Immature natural killer cell (primary cell): ENCODE results near the gene ACOX1. TPM values are rescaled to one million over a fixed set of nuclear protein-coding genes. Genes with fewer than 3 reads are reported as not detected.

Experiments
- DNase-seq, 3 donors: peaks; one replicate each; pipeline ENCODE4 v3.0.0; 2022; ENCODE audit warnings: mixed read lengths in 1 of 3
- H3K27ac Mint-ChIP-seq, 6 donors: one replicate each; pipeline ENCODE4 v1.8.0; 2020; ENCODE audit warnings: mixed read lengths in 6 of 6, mild to moderate bottlenecking in 5 of 6, inconsistent platforms in 4 of 6, moderate library complexity in 3 of 6
- H3K27me3 Mint-ChIP-seq, 3 donors: one replicate each; pipeline ENCODE4 v1.8.0; 2020 to 2021; ENCODE audit warnings: low read depth in 3 of 3, mild to moderate bottlenecking in 3 of 3, mixed read lengths in 3 of 3, moderate library complexity in 3 of 3, inconsistent platforms in 1 of 3
- H3K36me3 Mint-ChIP-seq, 3 donors: one replicate each; pipeline ENCODE4 v1.8.0; 2020; ENCODE audit warnings: mixed read lengths in 3 of 3, inconsistent platforms in 2 of 3, mild to moderate bottlenecking in 2 of 3
- H3K4me1 Mint-ChIP-seq, 2 donors: one replicate each; pipeline ENCODE4 v1.8.0; 2020; ENCODE audit warnings: inconsistent platforms in 2 of 2, mild to moderate bottlenecking in 2 of 2, mixed read lengths in 2 of 2, moderate library complexity in 1 of 2
- H3K4me3 Mint-ChIP-seq, 5 donors: one replicate each; pipeline ENCODE4 v1.8.0; 2020; ENCODE audit warnings: mild to moderate bottlenecking in 5 of 5, mixed read lengths in 5 of 5, inconsistent platforms in 3 of 5, moderate library complexity in 3 of 5
- H3K9me3 Mint-ChIP-seq, 6 donors: one replicate each; pipeline ENCODE4 v1.8.0; 2020; ENCODE audit warnings: mild to moderate bottlenecking in 6 of 6, mixed read lengths in 6 of 6, inconsistent platforms in 4 of 6, moderate library complexity in 3 of 6
- polyA plus RNA-seq, 3 donors: library from polyadenylated mRNA; unstranded; fragments of 300-500 nt; fragmentation: Illumina TruSeq; gene quantifications; one replicate each; pipeline ENCODE4 v1.2.3, GENCODE V29; 2021

The ACOX1 gene
- polyA plus RNA-seq, 3 donors from 2014 or later = 16.1 to 23.9 (median 19.1) TPM

DNA sequence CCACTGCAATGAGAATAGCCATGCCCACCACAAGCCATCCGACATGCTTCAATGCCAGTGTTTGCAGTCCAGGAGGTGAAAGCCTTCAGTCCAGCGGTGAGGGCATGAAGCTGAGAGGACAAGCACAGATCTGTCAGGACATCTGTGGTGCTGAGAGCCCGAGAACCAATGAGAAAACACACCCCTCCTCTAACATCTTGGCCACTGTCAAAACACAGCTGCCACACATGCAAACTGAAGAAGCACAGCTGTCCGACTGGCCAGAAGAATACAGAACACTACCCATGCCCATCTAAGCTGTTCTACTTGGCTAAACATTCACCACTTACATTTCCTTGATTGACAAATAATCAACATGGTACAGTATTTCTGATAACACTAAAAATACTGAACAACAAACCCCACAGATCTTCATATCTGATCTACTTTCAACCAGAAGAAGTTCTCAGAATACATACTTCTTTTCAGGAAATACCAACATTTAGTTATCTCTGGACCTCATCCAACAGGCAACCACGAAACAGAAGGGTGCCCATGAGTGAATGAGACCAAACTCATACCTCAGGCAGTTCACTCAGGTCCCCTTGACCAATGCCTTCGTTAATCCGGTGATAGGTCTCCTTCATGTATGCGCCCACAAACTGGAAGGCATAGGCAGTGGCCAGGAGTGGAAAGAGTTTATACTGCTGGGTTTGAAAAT, 28.0 kb downstream of the ACOX1 start:
- DNase-seq = no peak
- no peaks in the 10 kb centered on the region for H3K9me3 Mint-ChIP-seq
- no peak overlapping the region for H3K4me3 Mint-ChIP-seq
- H3K27me3 Mint-ChIP-seq = peaks cover 0 to 6% (median 0%) of the 10 kb centered on the region in 3 donors
- H3K27ac Mint-ChIP-seq = no peak overlapping the region
- H3K36me3 Mint-ChIP-seq = peaks cover 16 to 45% (median 24%) of the 10 kb centered on the region in 3 donors
- no peaks in the 10 kb centered on the region for H3K4me1 Mint-ChIP-seq

DNA sequence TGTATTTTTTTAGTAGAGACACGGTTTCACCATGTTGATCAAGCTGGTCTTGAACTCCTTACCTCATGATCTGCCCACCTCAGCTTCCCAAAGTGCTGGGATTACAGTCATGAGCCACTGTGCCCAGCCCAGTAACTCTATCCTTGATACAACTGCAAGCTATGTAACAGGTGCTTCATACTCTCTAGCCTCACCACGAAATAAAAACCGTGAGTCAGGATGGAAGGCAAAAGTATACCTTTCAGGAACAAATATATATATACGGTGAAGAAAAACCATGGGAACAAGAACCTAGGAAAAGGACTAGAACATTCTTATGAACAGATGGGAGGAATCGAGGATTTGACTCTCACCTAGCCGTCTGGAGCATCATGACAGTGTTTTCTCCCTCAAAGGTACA, 28.5 kb downstream of the ACOX1 start:
- Mint-ChIP-seq H3K27me3 (peaks cover 0 to 7% (median 0%) of the 10 kb centered on the region in 3 donors), H3K36me3 (peaks cover 16 to 41% (median 23%) of the 10 kb centered on the region in 3 donors), H3K27ac (no peak overlapping the region)

DNA sequence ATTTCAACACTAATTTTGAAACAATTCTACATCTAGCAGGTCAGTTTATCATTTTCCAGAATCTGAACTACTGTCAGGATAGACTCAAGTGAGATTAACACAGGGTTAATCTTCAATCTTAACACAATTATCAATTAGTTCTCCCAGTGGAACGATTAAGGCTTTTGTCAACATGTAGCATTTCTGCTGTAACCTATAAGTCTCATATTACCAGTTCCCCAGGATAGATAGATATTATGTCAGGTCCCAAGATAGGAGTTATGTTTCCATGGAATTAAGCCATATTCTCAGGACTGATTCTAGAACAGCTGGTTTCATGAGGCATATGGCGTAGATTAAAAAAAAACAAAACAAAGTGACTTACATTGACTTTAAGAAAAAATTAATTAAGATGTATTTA, 33.8 kb downstream of the ACOX1 start:
- peaks cover 0 to 7% (median 2%) of the 10 kb centered on the region in 3 donors for H3K27me3 Mint-ChIP-seq
- H3K27ac Mint-ChIP-seq = peak overlapping the region in 1 of 6 donors; percentile 12
- peaks cover 6 to 18% (median 9%) of the 10 kb centered on the region in 3 donors for H3K36me3 Mint-ChIP-seq
- H3K9me3 Mint-ChIP-seq = no peaks in the 10 kb centered on the region
- no peak overlapping the region for H3K4me3 Mint-ChIP-seq
- H3K4me1 Mint-ChIP-seq = peaks cover 12 to 15% of the 10 kb centered on the region in 2 donors
- no peak for DNase-seq

More for the DNA sequence above, 28.5 kb downstream of the ACOX1 start:
- DNase-seq = no peak
- H3K4me1 Mint-ChIP-seq = no peaks in the 10 kb centered on the region
- no peak overlapping the region for H3K4me3 Mint-ChIP-seq
- H3K9me3 Mint-ChIP-seq = no peaks in the 10 kb centered on the region

DNA sequence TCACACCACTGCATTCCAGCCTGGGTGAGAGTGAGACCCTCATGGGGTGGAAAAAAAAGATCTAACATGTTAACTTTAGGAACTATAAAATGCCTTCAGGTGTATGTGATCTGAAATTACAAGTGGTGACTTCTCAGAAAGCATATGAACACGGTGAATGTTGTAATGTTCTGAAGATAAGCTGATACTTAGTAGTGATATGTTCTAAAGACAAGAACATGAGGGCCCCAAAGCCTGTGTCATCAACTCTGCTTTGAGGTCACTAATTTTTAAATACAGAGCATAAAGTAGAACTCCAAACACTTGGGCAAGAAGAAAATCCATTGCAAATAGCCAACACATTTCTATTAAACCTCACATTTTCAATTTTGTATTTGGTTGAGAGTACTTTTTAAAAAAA, 35.5 kb downstream of the ACOX1 start:
- no peak for DNase-seq
- H3K27ac Mint-ChIP-seq = no peak overlapping the region
- peaks cover 3 to 10% (median 5%) of the 10 kb centered on the region in 3 donors for H3K36me3 Mint-ChIP-seq
- H3K4me1 Mint-ChIP-seq = peaks cover 13 to 16% of the 10 kb centered on the region in 2 donors
- no peak overlapping the region for H3K4me3 Mint-ChIP-seq
- no peaks in the 10 kb centered on the region for H3K9me3 Mint-ChIP-seq
- peaks cover 0 to 9% (median 2%) of the 10 kb centered on the region in 3 donors for H3K27me3 Mint-ChIP-seq

DNA sequence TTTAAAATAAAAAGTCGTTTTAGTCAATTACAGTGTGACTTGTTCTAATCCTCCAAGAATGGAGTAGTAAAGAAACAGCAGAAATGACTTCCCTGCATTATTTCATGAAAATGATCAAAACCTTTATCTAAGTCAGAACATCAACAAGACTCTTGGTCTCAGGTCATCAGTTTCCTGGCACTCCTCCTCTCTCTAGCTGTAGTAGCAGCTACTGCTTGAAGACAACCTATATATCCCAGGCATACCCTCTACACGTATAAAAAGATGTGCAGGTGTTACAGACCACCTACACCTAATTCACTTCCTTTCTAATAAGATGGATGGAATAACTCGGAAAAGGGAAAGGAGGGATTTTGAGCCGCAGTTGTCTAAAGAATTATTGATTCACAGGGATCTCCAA, 36.5 kb downstream of the ACOX1 start:
- Mint-ChIP-seq H3K27ac (peak overlapping the region in 2 of 6 donors; percentile 17 to 24), H3K4me1 (peaks cover 13 to 16% of the 10 kb centered on the region in 2 donors), H3K4me3 (peak overlapping the region in 2 of 5 donors; percentile 22 to 29), H3K36me3 (peaks cover 0 to 7% (median 5%) of the 10 kb centered on the region in 3 donors), H3K27me3 (peaks cover 0 to 7% (median 2%) of the 10 kb centered on the region in 3 donors), H3K9me3 (no peaks in the 10 kb centered on the region)
- no peak for DNase-seq

DNA sequence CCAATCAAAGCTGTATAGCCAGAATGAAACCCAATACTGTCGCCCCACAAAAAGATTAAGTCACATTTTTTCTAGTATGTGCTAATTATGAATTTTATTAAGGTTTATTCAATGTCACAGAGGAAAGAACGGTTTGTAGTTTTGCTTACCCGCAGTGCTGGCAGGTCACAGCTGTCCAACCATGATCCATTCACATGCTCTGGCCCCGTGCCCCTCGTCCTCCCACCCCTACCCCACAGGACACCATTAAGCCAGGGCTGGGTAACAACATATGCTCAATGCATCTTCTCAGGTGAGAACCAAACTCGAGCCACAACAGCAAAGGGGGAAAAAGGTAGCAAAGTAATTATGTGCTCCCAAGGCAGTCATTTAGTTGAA, 37.5 kb downstream of the ACOX1 start:
- Mint-ChIP-seq H3K27ac (peak overlapping the region; percentile 2 to 86 (median 78)), H3K9me3 (no peaks in the 10 kb centered on the region), H3K4me3 (peak overlapping the region; percentile 83 to 89 (median 88)), H3K36me3 (peaks cover 0 to 5% (median 2%) of the 10 kb centered on the region in 3 donors), H3K4me1 (peaks cover 13 to 16% of the 10 kb centered on the region in 2 donors), H3K27me3 (peaks cover 0 to 4% (median 2%) of the 10 kb centered on the region in 3 donors)
- no peak for DNase-seq

DNA sequence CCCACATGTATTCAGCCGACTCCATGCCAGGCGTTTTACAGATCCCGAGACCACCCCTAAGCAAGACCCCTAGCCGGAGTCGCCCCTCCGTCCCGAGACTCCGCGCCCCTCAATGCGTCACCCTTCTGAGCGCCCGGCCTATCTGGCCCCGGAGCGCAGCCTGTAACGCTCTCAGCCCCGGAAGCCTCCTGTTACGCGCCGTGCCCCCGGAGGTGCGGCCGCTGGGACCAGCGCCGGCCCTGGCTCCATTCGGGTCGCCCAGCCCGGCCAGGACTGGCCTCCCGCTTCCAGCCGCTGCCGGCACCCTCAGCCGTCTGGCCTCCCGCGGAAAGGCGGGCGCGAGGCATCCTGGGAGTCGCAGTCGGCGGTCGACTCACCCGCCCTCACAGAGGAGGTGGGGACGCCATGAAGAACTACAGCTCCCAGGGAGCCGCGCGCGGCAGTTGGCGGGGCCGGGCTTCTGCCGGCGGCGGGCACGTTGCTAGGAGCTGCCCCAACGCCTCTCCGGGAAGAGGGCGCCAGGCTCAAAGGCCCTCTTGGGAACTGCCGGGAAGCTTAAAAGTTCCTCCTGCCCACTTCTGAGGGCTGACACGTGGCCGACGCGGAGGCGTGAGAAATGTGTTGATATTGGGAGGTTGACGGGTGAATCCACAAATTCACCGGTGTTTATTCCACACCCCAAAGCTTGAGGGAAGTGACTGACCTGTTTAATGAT, 38.1 kb downstream of the ACOX1 start, which contains the start of gene FBF1:
TSS of gene FBF1 (minus strand) at position 316 of the 715 bp plus-strand sequence. CDS start 2,893 bp downstream, outside the sequence.
- H3K36me3 Mint-ChIP-seq = peaks cover 0 to 2% (median 0%) of the 10 kb centered on the region in 3 donors

DNA sequence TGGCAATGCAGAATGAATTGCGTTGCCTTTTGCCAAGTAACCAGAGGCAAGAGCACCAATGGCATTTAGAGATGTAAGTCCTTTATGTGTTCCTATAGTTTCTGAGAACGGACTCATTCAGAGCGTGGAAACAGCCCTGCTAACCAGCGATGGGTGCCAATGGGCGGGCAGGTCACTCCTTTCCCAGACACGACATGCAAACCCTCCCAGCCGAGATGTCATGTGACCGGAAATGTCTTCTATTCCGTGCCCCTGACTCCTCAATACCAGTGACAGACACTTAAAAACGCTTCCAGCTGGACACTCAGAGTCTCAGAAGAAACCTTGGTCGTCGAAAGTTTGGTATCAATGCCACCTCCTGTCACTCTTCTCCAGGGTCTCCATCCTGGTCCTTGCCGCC, 41.3 kb downstream of the ACOX1 start:
- Mint-ChIP-seq H3K9me3 (no peaks in the 10 kb centered on the region), H3K27ac (peak overlapping the region in 1 of 6 donors; percentile 27), H3K4me1 (peaks cover 13 to 16% of the 10 kb centered on the region in 2 donors), H3K36me3 (no peaks in the 10 kb centered on the region), H3K27me3 (peaks cover 0 to 2% (median 2%) of the 10 kb centered on the region in 3 donors), H3K4me3 (peak overlapping the region in 1 of 5 donors; percentile 4)
- no peak for DNase-seq

More for the DNA sequence above, 38.1 kb downstream of the ACOX1 start, which contains the start of gene FBF1:
- Mint-ChIP-seq H3K4me1 (peaks cover 13 to 16% of the 10 kb centered on the region in 2 donors), H3K4me3 (peak within 1 kb of the TSS; percentile 86 to 89 (median 89)), H3K27me3 (peaks cover 0 to 2% (median 2%) of the 10 kb centered on the region in 3 donors), H3K9me3 (no peaks in the 10 kb centered on the region), H3K27ac (peak within 1 kb of the TSS; percentile 80 to 90 (median 86))
- DNase-seq = peak; percentile 83 to 86 (median 83)

DNA sequence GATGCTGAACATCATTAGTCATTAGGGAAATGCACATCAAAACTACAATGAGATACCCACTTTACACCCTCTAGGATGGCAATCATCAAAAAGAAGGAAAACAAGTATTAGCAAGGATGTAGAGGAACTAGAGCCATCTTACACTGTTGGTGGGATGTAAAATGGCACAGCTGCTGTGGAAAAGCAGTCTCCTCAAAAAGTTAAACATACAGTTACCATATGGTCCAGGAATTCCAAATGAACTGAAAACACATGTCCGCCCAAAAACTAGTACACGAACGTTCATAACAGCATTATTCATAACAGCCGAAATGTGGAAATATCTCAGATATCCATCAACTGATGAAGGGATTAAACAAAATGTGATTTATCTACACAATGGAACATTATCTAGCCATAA, 45.2 kb downstream of the ACOX1 start:
- Mint-ChIP-seq H3K9me3 (no peaks in the 10 kb centered on the region), H3K27me3 (peaks cover 0 to 2% (median 0%) of the 10 kb centered on the region in 3 donors), H3K4me1 (no peaks in the 10 kb centered on the region), H3K4me3 (no peak overlapping the region), H3K27ac (no peak overlapping the region), H3K36me3 (no peaks in the 10 kb centered on the region)
- no peak for DNase-seq

DNA sequence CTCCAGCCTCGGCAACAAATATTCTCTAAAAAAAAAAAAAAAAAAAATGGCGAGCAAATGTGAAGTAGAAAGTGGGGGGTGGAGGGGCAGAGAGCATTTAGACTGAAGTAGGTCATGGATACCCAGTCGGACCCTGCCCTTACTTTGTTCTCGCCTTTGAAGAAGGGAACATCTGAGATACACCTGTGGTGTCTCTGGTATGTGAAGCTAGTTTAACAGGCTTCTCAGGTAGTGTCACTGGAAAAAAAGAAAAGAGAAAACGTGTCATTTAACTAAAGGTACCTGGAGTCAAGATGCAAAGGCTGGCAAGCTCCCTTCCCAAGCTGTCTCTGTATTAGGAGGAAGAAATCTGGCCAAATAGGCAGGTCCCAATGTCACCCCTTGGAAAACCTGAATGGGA, 46.1 kb downstream of the ACOX1 start:
- no peaks in the 10 kb centered on the region for H3K9me3 Mint-ChIP-seq

DNA sequence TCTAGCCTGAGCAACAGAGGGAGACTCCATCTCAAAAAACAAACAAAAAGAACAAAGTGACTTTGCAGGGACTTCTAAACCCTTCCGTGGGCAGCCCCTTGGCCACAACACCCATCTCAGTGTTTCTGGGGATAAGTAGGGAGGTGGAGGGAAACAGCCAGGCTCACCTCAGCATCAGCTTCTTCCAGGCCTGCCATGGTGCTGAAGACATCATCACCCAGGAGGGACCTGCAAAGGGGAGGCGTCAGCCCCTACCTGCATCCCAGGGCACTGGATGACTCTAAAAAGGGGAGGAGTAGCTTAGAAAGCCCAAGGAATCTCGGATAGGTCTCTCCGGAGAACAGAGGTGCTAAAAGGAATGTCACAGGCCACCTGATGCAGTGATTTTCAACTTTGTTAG, 47.9 kb downstream of the ACOX1 start:
- no peaks in the 10 kb centered on the region for H3K27me3 Mint-ChIP-seq
- H3K27ac Mint-ChIP-seq = no peak overlapping the region
- H3K4me3 Mint-ChIP-seq = no peak overlapping the region
- no peaks in the 10 kb centered on the region for H3K9me3 Mint-ChIP-seq
- H3K36me3 Mint-ChIP-seq = peaks cover 0 to 4% (median 3%) of the 10 kb centered on the region in 3 donors
- no peak for DNase-seq
- no peaks in the 10 kb centered on the region for H3K4me1 Mint-ChIP-seq

More for the DNA sequence above, 46.1 kb downstream of the ACOX1 start:
- no peak for DNase-seq
- Mint-ChIP-seq H3K27me3 (no peaks in the 10 kb centered on the region), H3K4me1 (no peaks in the 10 kb centered on the region), H3K27ac (no peak overlapping the region), H3K36me3 (peaks cover 0 to 3% (median 0%) of the 10 kb centered on the region in 3 donors), H3K4me3 (no peak overlapping the region)

DNA sequence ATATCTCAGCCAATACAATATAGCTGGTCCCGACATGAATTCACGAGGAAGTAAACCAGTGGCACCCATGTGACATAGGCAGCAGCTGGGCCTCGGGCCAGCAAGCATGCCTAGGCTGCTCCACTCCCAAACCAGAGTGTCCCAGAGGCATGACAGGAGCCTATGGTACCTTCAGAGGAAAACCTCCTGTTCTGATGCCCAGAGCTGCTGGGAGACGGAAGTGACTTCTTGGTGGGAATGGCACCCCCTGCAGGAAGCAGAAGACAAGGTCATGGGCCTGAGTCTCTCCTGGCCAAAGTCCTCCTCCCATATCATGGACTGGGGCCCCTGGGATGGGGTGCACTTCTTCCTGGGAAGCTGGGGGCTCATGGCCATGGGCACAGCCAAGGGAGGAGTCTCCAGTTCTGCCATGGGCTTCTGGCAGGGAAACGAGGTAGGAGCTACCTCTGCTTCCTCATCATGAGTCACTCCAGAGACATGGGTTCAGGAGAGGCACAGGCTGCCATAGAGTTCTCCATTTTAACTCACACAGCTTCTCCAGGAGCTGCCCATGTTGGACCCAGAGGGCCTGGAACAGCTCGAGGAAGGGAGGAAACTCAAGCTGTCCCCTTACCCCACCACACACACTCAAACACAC, 51.6 kb downstream of the ACOX1 start:
- H3K27ac Mint-ChIP-seq = no peak overlapping the region
- DNase-seq = no peak
- H3K4me3 Mint-ChIP-seq = no peak overlapping the region
- no peaks in the 10 kb centered on the region for H3K4me1 Mint-ChIP-seq
- peaks cover 2 to 4% (median 3%) of the 10 kb centered on the region in 3 donors for H3K36me3 Mint-ChIP-seq
- no peaks in the 10 kb centered on the region for H3K27me3 Mint-ChIP-seq
- no peaks in the 10 kb centered on the region for H3K9me3 Mint-ChIP-seq

DNA sequence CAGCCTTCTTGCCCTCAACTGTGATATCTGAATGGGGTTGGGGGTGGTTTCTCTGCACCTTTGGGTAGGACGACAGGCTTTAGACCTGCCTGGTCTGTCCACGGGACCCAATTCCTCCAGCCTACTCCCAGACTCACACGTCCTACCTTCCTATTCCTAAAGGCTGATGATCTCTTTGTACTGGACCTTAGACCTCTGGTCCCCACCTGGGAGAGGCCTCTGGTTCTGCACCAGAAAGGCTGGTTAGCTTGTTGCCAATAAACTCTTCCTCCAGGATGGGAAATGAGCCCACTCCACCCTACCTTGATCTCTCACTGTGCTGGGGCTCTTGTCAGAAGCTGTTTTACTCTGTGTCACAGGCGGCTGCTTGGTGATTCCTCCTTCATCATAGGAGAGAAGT, 52.5 kb downstream of the ACOX1 start:
- no peak overlapping the region for H3K27ac Mint-ChIP-seq
- peak overlapping the region in 1 of 5 donors; percentile 7 for H3K4me3 Mint-ChIP-seq
- H3K27me3 Mint-ChIP-seq = no peaks in the 10 kb centered on the region
- H3K4me1 Mint-ChIP-seq = no peaks in the 10 kb centered on the region
- no peaks in the 10 kb centered on the region for H3K9me3 Mint-ChIP-seq
- DNase-seq = no peak
- peaks cover 3 to 4% (median 3%) of the 10 kb centered on the region in 3 donors for H3K36me3 Mint-ChIP-seq
